Measurements from ENCODE around the gene VAV2. TPM values are rescaled to one million over a fixed set of nuclear protein-coding genes. Genes with fewer than 3 reads are reported as not detected.

VAV2 gene
- total and polyA plus RNA-seq, 9 of the 15 experiments (the other 6 are each of a cell fraction or from before 2014, with no cell fraction given), result 0.01 to 2.7 (median 1.0) TPM; not detected in 1

- no peak overlapping the region for H3K4me2 ChIP-seq (ENCODE audit: insufficient read depth, low read length)
- CTCF ChIA-PET (ENCODE audit: low intra/inter-chr PET ratio), result no interaction called here
- H3K9me1 ChIP-seq (ENCODE audit: control insufficient read depth, insufficient read depth, low read length), result no peaks in the 10 kb centered on the region
- WGBS (ENCODE audit: insufficient coverage, low coverage, missing lambda C conversion rate), result 1% methylated on average over 9 of the region's 9 CpGs
- no peaks in the 10 kb centered on the region for H3K36me3 ChIP-seq (ENCODE audit: control insufficient read depth, insufficient read depth, low read length)
- H2AFZ ChIP-seq (ENCODE audit: low read depth, low read length), result no peak overlapping the region
- no TSS peak for BruUV-seq (replicated peaks)
- H3K27ac ChIP-seq (ENCODE audit: extremely low read depth, low read depth, low read length), result no peak overlapping the region
- H4K20me1 ChIP-seq (replicated peaks; ENCODE audit: control insufficient read depth, insufficient read depth, low read length), result peaks cover 54% of the 10 kb centered on the region
- no peaks in the 10 kb centered on the region for H3K79me2 ChIP-seq (ENCODE audit: control insufficient read depth, insufficient read depth, low read length)
- no peaks in the 10 kb centered on the region for H3K9me3 ChIP-seq (replicated peaks; ENCODE audit: control insufficient read depth, insufficient read depth, low read depth, low read length)
- H3K4me3 ChIP-seq, result no peak overlapping the region
- DNase-seq (ENCODE audit: extremely low read depth in 1 of 4, low spot score in 3 of 4) (no peak), FAIRE-seq (no peak), ATAC-seq (no peak)
- H3K4me1 ChIP-seq (replicated peaks in 1 of 2; ENCODE audit: control insufficient read depth in 2 of 2, insufficient read depth in 2 of 2, low read length in 2 of 2), result peaks cover 10 to 13% of the 10 kb centered on the region in 2 experiments
- in situ Hi-C loops (cut with MboI) (no loop called here), intact Hi-C loops (cut with micrococcal nuclease) (no loop called here)
- H3K27me3 ChIP-seq (ENCODE audit: control insufficient read depth in 2 of 2, insufficient read depth in 2 of 2, low read length in 2 of 2), result peaks cover 24 to 63% of the 10 kb centered on the region in 2 experiments
- POLR2A ChIA-PET, result interaction anchor here (0.6 kb wide), 1 partner anchor 25 kb away, joined by 3 read pairs; no protein-coding TSS in a partner anchor
- no peak overlapping the region for H3K9ac ChIP-seq (ENCODE audit: insufficient read depth in 1 of 2, low read depth in 2 of 2, low read length in 2 of 2)
- TF ChIP-seq TRIM24 (IDR thresholded peaks at IDR 0.05) (no peak), KLF13 (tag; IDR thresholded peaks at IDR 0.05; ENCODE audit: borderline replicate concordance, low read depth) (no peak), ETV1 (tag; conservative IDR thresholded peaks at IDR 0.05; ENCODE audit: low read depth) (no peak), RBM14 (IDR thresholded peaks at IDR 0.05; ENCODE audit: borderline replicate concordance, insufficient read depth, low read depth, low read length) (no peak), ZFP1 (CRISPR knock-in tag; IDR thresholded peaks at IDR 0.05) (no peak), THRA (IDR thresholded peaks at IDR 0.05) (no peak)
Measured at GRCh38 chr9:133873461-133873891, 118.6 kb downstream of the VAV2 start.

Measured in K562 (cell line).